Measurements from ENCODE around the gene HCN2.

Gene HCN2

GRCh38 chr19:609004-609346 lies 19.3 kb downstream of the HCN2 start:
- ChIA-PET CTCF (no interaction called here), POLR2A (no interaction called here)
- no peak for DNase-seq (ENCODE audit: extremely low spot score)
- no peak for TF ChIP-seq CTCF (IDR thresholded peaks at IDR 0.05; ENCODE audit: control extremely low read depth, extremely low read depth, low read depth, missing control alignments)

- TF ChIP-seq CTCF (IDR thresholded peaks at IDR 0.05; ENCODE audit: control extremely low read depth, extremely low read depth, low read depth, missing control alignments): no peak
- POLR2A ChIA-PET: no interaction called here
- DNase-seq (ENCODE audit: extremely low spot score): no peak
- CTCF ChIA-PET: interaction anchor here (2.0 to 3.7 kb wide), 2 partner anchors 25 to 124 kb away, joined by 5 to 12 read pairs; no protein-coding TSS in a partner anchor
Observed at GRCh38 chr19:610071-610800, 20.6 kb downstream of the HCN2 start.

- ChIA-PET CTCF (interaction anchor here (1.6 to 3.7 kb wide), 3 partner anchors 15 to 123 kb away, joined by 3 to 12 read pairs (median 5); no protein-coding TSS in a partner anchor), POLR2A (no interaction called here)
- TF ChIP-seq CTCF (IDR thresholded peaks at IDR 0.05; ENCODE audit: control extremely low read depth, extremely low read depth, low read depth, missing control alignments): no peak
- peak; percentile 67 for DNase-seq (ENCODE audit: extremely low spot score)
Observed at GRCh38 chr19:610801-611480, 21.3 kb downstream of the HCN2 start.

GRCh38 chr19:611481-611868 lies 21.8 kb downstream of the HCN2 start:
- POLR2A ChIA-PET: no interaction called here
- DNase-seq (ENCODE audit: extremely low spot score): no peak

GRCh38 chr19:612941-613340 lies 23.3 kb downstream of the HCN2 start:
- CTCF ChIA-PET: interaction anchor here (3.7 kb wide), 1 partner anchor 28 kb away, joined by 12 read pairs; no protein-coding TSS in a partner anchor
- POLR2A ChIA-PET: no interaction called here
- no peak for DNase-seq (ENCODE audit: extremely low spot score)
- no peak for TF ChIP-seq CTCF (IDR thresholded peaks at IDR 0.05; ENCODE audit: control extremely low read depth, extremely low read depth, low read depth, missing control alignments)

More at GRCh38 chr19:611481-611868, 21.8 kb downstream of the HCN2 start:
- CTCF ChIA-PET: interaction anchor here (1.6 to 3.7 kb wide), 3 partner anchors 16 to 123 kb away, joined by 3 to 12 read pairs (median 5); no protein-coding TSS in a partner anchor
- no peak for TF ChIP-seq CTCF (IDR thresholded peaks at IDR 0.05; ENCODE audit: control extremely low read depth, extremely low read depth, low read depth, missing control alignments)

- ChIA-PET POLR2A (no interaction called here), CTCF (interaction anchor here (3.7 kb wide), 1 partner anchor 29 kb away, joined by 12 read pairs; no protein-coding TSS in a partner anchor)
- TF ChIP-seq CTCF (IDR thresholded peaks at IDR 0.05; ENCODE audit: control extremely low read depth, extremely low read depth, low read depth, missing control alignments): no peak
- no peak for DNase-seq (ENCODE audit: extremely low spot score)
Observed at GRCh38 chr19:613732-614567, 24.3 kb downstream of the HCN2 start.
